Measurements from ENCODE around the gene RANBP1.
"Not testable (repeated sequence)": the region's sequence is repeated elsewhere in the genome, so short reads cannot be mapped to it uniquely, and the experiment has no call there.

The RANBP1 gene

GRCh38 chr22:20115691-20116375 lies at the start of gene RANBP1:
Gene RANBP1, plus strand, starts transcription at chr22:20116104. Its CDS starts 81 bp downstream, at chr22:20116185.
- DNase-seq: no peak

DNA sequence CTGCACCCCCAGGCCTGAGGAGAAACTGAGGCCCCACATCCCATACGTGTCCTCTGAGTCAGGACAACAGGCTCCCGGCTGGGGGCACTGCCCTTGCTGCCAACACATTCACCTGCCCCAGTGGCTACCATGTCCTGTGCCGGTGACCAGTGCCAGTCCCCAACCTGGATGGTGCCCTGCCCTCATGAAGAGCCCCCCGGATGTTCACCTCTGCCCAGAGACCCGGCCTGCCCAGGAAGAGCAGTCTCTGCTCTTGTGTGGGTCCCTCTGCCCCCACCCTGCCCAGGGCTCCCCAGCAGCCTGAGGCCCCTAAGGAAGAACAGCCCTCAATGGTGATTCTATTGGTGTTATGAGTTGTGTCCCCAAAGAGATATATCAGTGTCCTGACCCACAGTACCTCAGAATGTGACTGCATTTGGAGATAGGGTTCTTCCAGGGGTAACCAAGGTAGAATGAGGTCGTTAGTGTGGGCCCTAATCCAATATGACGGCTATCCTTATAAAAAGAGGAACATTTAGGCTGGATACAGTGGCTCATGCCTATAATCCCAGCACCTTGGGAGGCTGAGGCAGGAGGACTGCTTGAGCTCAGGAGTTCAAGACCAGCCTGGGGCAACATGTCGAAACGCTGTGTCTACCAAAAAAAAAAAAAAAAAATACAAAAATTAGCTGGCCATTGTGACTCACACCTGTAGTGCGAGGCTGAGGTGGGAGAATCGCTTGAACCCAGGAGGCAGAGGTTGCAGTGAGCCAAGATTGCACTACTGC lies 49.1 kb upstream of the RANBP1 start:
- DNase-seq: no peak

GRCh38 chr22:20067384-20067682 lies 48.6 kb upstream of the RANBP1 start:
- not testable (repeated sequence) for DNase-seq

DNA sequence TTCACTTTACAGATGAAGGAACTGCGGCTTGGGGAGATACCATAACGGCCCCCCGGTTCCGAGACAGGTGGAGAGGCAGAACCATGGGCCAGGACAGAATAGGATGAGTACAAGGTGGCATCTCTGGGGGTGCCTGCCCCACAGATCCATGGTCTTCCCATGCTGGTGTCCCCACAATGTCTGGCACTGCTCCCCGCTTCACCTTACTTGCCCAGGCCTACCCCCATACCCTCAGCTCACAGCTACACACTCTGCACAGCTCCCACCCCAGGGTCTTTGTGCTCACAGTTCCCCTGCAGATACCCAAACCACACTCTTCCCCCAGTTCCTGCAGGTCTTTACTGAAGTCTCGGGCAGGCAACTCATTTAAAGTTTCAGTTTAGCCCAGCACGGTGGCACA lies 47.3 kb upstream of the RANBP1 start:
- no peak for DNase-seq

- no peak for DNase-seq
These were observed 46.4 kb upstream of the RANBP1 start for GRCh38 chr22:20069331-20070042.

GRCh38 chr22:20071524-20071972 lies 44.4 kb upstream of the RANBP1 start:
- DNase-seq: no peak

DNA sequence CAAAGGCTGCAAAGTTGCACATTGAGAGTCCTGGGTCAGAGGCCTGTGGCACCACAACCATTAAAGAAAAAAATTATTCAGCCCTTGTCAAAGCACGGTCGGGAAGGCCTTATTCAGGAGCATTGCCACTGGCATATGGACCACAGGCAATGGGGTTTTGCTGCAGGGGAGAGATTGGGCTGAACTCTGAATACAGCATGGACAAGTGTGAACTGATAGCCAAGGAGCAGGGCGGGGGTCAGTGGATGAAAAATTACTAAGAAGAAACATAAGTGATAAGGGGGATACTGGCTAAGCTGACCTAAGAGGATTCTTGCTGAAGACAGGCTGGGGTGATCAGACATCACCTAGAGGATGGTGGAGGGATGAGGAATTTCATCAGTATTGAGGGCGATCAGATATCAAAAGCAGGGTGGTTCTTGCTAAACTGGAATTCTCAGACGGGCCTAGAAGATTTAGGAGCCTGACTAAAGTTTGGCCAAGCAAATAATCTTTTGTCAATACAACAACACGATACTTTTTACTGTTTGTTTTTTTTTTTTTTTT lies 39.2 kb upstream of the RANBP1 start:
- DNase-seq: no peak

GRCh38 chr22:20079745-20080444 lies 36.0 kb upstream of the RANBP1 start, which contains the start of gene DGCR8:
Gene DGCR8, plus strand, starts transcription at chr22:20080241. Its CDS starts 5,723 bp downstream, at chr22:20085964.
- DNase-seq: peak; percentile 92

- peak; percentile 48 for DNase-seq
These were observed 35.5 kb upstream of the RANBP1 start for GRCh38 chr22:20080445-20080775.

- peak; percentile 18 for DNase-seq
These were observed 34.9 kb upstream of the RANBP1 start for GRCh38 chr22:20080776-20081654.

- DNase-seq: no peak
These were observed 32.6 kb upstream of the RANBP1 start for GRCh38 chr22:20083157-20083890.

DNA sequence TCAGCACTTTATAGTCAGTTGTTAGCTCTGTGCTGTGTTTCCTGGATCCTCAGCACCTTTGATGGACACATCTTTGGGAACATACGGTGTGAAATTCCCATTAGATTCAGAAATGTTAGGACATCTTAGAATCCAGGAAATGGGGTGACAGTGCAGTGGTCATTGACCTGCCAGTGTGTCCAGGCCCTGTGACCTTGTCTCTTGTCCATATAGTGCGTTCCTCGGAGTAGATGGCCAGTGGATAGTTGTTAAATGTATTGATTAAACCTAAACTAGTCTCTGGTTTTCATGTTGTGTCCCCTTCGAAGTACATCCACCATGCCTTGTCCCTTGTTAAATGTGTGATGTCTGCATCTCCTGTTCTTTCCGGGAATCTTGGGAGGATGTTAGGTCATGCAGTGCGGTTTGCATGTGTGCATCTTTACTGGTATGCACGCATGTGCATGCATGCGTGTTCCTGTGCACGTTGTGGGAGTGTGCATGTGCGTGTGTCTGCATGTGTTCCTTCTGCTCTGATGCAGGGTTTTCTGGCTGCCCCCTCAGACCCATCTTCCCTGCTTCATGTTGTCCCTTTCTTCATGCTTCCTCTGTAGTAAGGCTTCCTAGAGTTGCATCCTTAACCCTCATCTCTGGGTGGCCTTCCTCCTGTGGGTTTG lies 31.9 kb upstream of the RANBP1 start:
- DNase-seq: no peak

- no peak for DNase-seq
These were observed 31.1 kb upstream of the RANBP1 start for GRCh38 chr22:20084547-20085413.

GRCh38 chr22:20085651-20086050 lies 30.3 kb upstream of the RANBP1 start:
- DNase-seq: no peak

DNA sequence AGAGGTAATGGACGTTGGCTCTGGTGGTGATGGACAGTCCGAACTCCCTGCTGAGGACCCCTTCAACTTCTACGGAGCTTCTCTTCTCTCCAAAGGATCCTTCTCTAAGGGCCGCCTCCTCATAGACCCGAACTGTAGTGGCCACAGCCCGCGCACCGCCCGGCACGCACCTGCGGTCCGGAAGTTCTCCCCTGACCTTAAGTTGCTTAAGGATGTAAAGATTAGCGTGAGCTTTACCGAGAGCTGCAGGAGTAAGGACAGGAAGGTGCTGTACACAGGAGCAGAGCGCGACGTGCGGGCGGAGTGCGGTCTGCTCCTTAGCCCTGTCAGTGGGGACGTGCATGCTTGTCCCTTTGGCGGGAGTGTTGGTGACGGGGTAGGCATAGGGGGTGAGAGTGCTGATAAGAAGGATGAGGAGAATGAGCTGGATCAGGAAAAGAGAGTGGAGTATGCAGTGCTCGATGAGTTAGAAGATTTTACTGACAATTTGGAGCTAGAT lies 29.8 kb upstream of the RANBP1 start:
- no peak for DNase-seq

DNA sequence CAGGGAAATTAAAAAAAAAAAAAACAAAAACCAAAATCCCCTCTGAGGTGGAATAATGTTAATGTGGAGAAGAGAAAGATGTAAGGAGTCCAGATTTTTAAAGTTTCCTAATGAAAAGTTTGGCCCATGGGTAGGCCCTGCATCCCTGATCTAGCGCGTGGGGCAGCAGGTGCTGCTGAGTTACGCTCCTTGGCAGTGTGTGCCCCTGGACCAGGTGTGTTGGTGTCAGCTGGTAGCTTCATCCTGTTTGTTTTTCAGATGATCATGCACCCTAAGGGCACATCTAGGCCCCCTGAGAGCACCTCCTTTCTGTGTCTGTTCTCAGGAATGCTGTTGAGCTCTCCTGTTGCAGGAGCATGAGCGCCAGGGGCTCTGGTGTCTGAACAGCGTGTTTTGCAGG lies 29.1 kb upstream of the RANBP1 start:
- no peak for DNase-seq

DNA sequence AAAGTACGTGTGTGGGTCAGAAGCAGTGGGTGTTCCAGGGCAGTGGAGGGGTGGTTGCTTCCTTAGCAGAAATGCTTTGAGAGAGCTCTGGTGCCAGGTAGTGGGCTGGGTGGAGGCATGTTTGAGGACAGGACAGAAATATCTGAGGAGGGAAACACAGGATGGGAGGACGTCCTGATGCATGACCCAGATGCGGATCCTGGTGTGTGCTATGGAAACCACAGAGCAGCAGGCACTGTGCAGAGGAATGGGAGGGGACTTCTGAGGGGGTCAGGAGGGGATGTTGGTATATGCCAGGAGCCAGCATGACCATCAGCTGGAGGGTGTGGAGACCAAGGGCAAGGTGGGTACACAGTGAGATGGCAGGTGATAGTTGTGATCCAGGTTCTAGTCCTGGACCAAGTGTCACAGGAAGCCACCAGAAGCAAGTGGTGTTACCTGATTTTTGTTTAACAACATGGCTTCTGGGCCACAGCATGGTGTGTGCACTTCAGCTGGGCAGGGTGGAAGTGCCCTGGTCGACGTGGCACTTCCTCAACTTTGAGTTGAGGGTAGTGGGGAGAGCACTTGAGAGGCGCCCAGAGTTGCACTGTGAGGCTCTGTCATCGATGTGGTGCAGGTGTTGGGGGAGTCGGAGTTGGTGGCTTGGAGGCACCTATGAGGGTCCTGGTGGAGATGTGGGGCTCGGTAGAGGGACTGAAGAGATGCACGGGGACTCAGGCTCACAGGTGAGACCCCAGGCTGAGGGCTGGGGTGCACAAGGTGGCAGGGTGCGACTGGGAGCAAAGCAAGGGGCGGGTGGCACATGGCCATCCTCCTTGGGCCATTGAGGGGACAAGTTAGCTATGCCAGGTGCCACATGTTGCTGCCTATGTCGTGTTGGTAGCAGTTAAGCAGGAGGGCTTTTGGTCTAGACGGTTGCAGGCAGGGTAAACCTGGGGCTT lies 28.3 kb upstream of the RANBP1 start:
- no peak for DNase-seq

- DNase-seq: no peak
These were observed 27.6 kb upstream of the RANBP1 start for GRCh38 chr22:20088263-20088648.
